Esophagus (tissue), 2 donors: Measurements from ENCODE around the gene UBE2QL1. TPM values are rescaled to one million over a fixed set of nuclear protein-coding genes. Genes with fewer than 3 reads are reported as not detected.

ENCODE experiments used
- H3K27ac ChIP-seq, 2 donors: one replicate each; pipeline ENCODE4 v1.5.1; 2013; ENCODE audit warnings: low read depth in 2 of 2, mild to moderate bottlenecking in 2 of 2, inconsistent platforms in 1 of 2, low read length in 1 of 2, moderate library complexity in 1 of 2
- H3K27me3 ChIP-seq, 2 donors: one replicate each; pipeline ENCODE4 v1.6.1; 2013; ENCODE audit warnings: low read length in 2 of 2, control low read depth in 1 of 2, mild to moderate bottlenecking in 1 of 2; ENCODE audit not compliant: insufficient read depth in 2 of 2, control insufficient read depth in 1 of 2
- H3K36me3 ChIP-seq, 2 donors: one replicate each; pipeline ENCODE4 v1.6.1; 2013; ENCODE audit warnings: low read length in 1 of 2; ENCODE audit not compliant: control insufficient read depth in 2 of 2, insufficient read depth in 2 of 2
- H3K4me1 ChIP-seq, 2 donors: one replicate each; pipeline ENCODE4 v1.6.1; 2013; ENCODE audit warnings: low read length in 1 of 2; ENCODE audit not compliant: control insufficient read depth in 2 of 2, insufficient read depth in 2 of 2
- H3K4me3 ChIP-seq, 2 donors: one replicate each; pipeline ENCODE4 v1.5.1; 2013; ENCODE audit warnings: low read length in 2 of 2, mild to moderate bottlenecking in 2 of 2, low read depth in 1 of 2, moderate library complexity in 1 of 2
- H3K9me3 ChIP-seq, 2 donors: one replicate each; pipeline ENCODE4 v1.6.1; 2013; ENCODE audit warnings: mild to moderate bottlenecking in 2 of 2, low read depth in 1 of 2, low read length in 1 of 2, moderate library complexity in 1 of 2; ENCODE audit not compliant: control insufficient read depth in 2 of 2, insufficient read depth in 1 of 2
- WGBS, 2 donors: extraction: QIAGEN DNeasy Blood & Tissue Kit; methylation state at CpG; one replicate each; pipeline ENCODE4 v1.1.7; 2013; 5-methylcytosine and 5-hydroxymethylcytosine counted together
- polyA plus RNA-seq, 2 donors: library from polyadenylated mRNA; stranded (reverse); fragments of 200-250 nt; gene quantifications; one replicate each; pipeline ENCODE4 v1.2.3, GENCODE V29; 2013
- donor health status: healthy with polysubstance abuse.
- donor health status: Bipolar disorder and iron deficiency.

The UBE2QL1 gene
- polyA plus RNA-seq, 2 donors = 0.16 to 0.53 TPM

- 86 to 87% methylated on average over 17 of the region's 17 CpGs for WGBS, 2 donors
- H3K4me1 ChIP-seq = no peaks in the 10 kb centered on the region
- H3K36me3 ChIP-seq = no peaks in the 10 kb centered on the region
- H3K27me3 ChIP-seq = no peaks in the 10 kb centered on the region
- no peak overlapping the region for H3K4me3 ChIP-seq
- H3K9me3 ChIP-seq = no peaks in the 10 kb centered on the region
- H3K27ac ChIP-seq = no peak overlapping the region
Measured at GRCh38 chr5:6461793-6462650, 13.4 kb downstream of the UBE2QL1 start.

- Histone ChIP-seq H3K4me3 (no peak overlapping the region), H3K36me3 (no peaks in the 10 kb centered on the region), H3K27ac (no peak overlapping the region), H3K4me1 (no peaks in the 10 kb centered on the region), H3K27me3 (no peaks in the 10 kb centered on the region), H3K9me3 (no peaks in the 10 kb centered on the region)
- 86 to 90% methylated on average over 7 of the region's 7 CpGs for WGBS, 2 donors
Measured at GRCh38 chr5:6462671-6463070, 14.0 kb downstream of the UBE2QL1 start.

GRCh38 chr5:6464441-6464840 lies 15.8 kb downstream of the UBE2QL1 start:
- H3K4me3 ChIP-seq = no peak overlapping the region
- no peaks in the 10 kb centered on the region for H3K36me3 ChIP-seq
- no peaks in the 10 kb centered on the region for H3K4me1 ChIP-seq
- no peaks in the 10 kb centered on the region for H3K27me3 ChIP-seq
- 74 to 75% methylated on average over 6 of the region's 6 CpGs for WGBS, 2 donors
- H3K9me3 ChIP-seq = no peaks in the 10 kb centered on the region
- H3K27ac ChIP-seq = no peak overlapping the region

GRCh38 chr5:6465831-6466790 lies 17.5 kb downstream of the UBE2QL1 start:
- Histone ChIP-seq H3K27ac (no peak overlapping the region), H3K4me1 (no peaks in the 10 kb centered on the region), H3K27me3 (no peaks in the 10 kb centered on the region), H3K36me3 (no peaks in the 10 kb centered on the region), H3K9me3 (no peaks in the 10 kb centered on the region), H3K4me3 (no peak overlapping the region)
- 71 to 73% methylated on average over 28 of the region's 28 CpGs for WGBS, 2 donors

- H3K36me3 ChIP-seq = no peaks in the 10 kb centered on the region
- H3K27me3 ChIP-seq = no peaks in the 10 kb centered on the region
- H3K27ac ChIP-seq = no peak overlapping the region
- no peaks in the 10 kb centered on the region for H3K4me1 ChIP-seq
- WGBS, 2 donors = 57% methylated on average over 5 of the region's 5 CpGs
- H3K9me3 ChIP-seq = no peaks in the 10 kb centered on the region
- H3K4me3 ChIP-seq = no peak overlapping the region
Measured at GRCh38 chr5:6466975-6467567, 18.4 kb downstream of the UBE2QL1 start.

GRCh38 chr5:6467591-6467990 lies 18.9 kb downstream of the UBE2QL1 start:
- H3K4me3 ChIP-seq = no peak overlapping the region
- no peaks in the 10 kb centered on the region for H3K4me1 ChIP-seq
- no peaks in the 10 kb centered on the region for H3K9me3 ChIP-seq
- H3K27ac ChIP-seq = no peak overlapping the region
- H3K27me3 ChIP-seq = no peaks in the 10 kb centered on the region
- no peaks in the 10 kb centered on the region for H3K36me3 ChIP-seq
- 73 to 75% methylated on average over 10 of the region's 10 CpGs for WGBS, 2 donors

GRCh38 chr5:6468104-6468503 lies 19.4 kb downstream of the UBE2QL1 start:
- WGBS, 2 donors = 57 to 58% methylated on average over 11 of the region's 11 CpGs
- no peaks in the 10 kb centered on the region for H3K36me3 ChIP-seq
- H3K27ac ChIP-seq = no peak overlapping the region
- H3K9me3 ChIP-seq = no peaks in the 10 kb centered on the region
- no peaks in the 10 kb centered on the region for H3K4me1 ChIP-seq
- no peaks in the 10 kb centered on the region for H3K27me3 ChIP-seq
- no peak overlapping the region for H3K4me3 ChIP-seq

- 92% methylated on average over 8 of the region's 8 CpGs for WGBS, 2 donors
- no peaks in the 10 kb centered on the region for H3K27me3 ChIP-seq
Measured at GRCh38 chr5:6468870-6469269, 20.2 kb downstream of the UBE2QL1 start.

GRCh38 chr5:6469836-6470235 lies 21.2 kb downstream of the UBE2QL1 start:
- no peak overlapping the region for H3K4me3 ChIP-seq
- 94 to 96% methylated on average over 11 of the region's 11 CpGs for WGBS, 2 donors

More at GRCh38 chr5:6468870-6469269, 20.2 kb downstream of the UBE2QL1 start:
- H3K27ac ChIP-seq = no peak overlapping the region
- no peaks in the 10 kb centered on the region for H3K9me3 ChIP-seq
- no peak overlapping the region for H3K4me3 ChIP-seq
- no peaks in the 10 kb centered on the region for H3K36me3 ChIP-seq
- H3K4me1 ChIP-seq = no peaks in the 10 kb centered on the region

More at GRCh38 chr5:6469836-6470235, 21.2 kb downstream of the UBE2QL1 start:
- Histone ChIP-seq H3K27me3 (no peaks in the 10 kb centered on the region), H3K27ac (no peak overlapping the region), H3K36me3 (no peaks in the 10 kb centered on the region), H3K9me3 (no peaks in the 10 kb centered on the region), H3K4me1 (no peaks in the 10 kb centered on the region)
